ENCODE data around the gene WNT9A.

GRCh38 chr1:227959325-227959860 lies 11.7 kb upstream of the WNT9A start:
- TF ChIP-seq, protein P1, sequence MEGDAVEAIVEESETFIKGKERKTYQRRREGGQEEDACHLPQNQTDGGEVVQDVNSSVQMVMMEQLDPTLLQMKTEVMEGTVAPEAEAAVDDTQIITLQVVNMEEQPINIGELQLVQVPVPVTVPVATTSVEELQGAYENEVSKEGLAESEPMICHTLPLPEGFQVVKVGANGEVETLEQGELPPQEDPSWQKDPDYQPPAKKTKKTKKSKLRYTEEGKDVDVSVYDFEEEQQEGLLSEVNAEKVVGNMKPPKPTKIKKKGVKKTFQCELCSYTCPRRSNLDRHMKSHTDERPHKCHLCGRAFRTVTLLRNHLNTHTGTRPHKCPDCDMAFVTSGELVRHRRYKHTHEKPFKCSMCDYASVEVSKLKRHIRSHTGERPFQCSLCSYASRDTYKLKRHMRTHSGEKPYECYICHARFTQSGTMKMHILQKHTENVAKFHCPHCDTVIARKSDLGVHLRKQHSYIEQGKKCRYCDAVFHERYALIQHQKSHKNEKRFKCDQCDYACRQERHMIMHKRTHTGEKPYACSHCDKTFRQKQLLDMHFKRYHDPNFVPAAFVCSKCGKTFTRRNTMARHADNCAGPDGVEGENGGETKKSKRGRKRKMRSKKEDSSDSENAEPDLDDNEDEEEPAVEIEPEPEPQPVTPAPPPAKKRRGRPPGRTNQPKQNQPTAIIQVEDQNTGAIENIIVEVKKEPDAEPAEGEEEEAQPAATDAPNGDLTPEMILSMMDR (IDR thresholded peaks at IDR 0.05), result no peak
- no peak for TF ChIP-seq POLR2A (IDR thresholded peaks at IDR 0.05)
